GM21737 (cell line): ENCODE data around the gene MTMR11.
"Not testable (repeated sequence)": the region's sequence is repeated elsewhere in the genome, so short reads cannot be mapped to it uniquely, and the experiment has no call there.

ENCODE experiments used
- ATAC-seq: cut with Tn5 transposase; IDR thresholded peaks from one replicate; pipeline ENCODE4 v1.9.1; 2021; ENCODE audit warnings: mild to moderate bottlenecking, moderate library complexity; ENCODE audit not compliant: unreplicated experiment

The MTMR11 gene

GRCh38 chr1:149903836-149904491 lies 32.7 kb downstream of the MTMR11 start:
- no peak for ATAC-seq

- peak; percentile 88 for ATAC-seq
Observed at GRCh38 chr1:149899460-149900284, 37.0 kb downstream of the MTMR11 start, which contains the start of gene BOLA1. Gene BOLA1, plus strand, starts transcription at chr1:149899568. Its CDS starts 492 bp downstream, at chr1:149900060.

GRCh38 chr1:149896575-149896974 lies 40.1 kb downstream of the MTMR11 start:
- ATAC-seq, result no peak

- no peak for ATAC-seq
Observed at GRCh38 chr1:149888999-149889289, 47.7 kb downstream of the MTMR11 start.

GRCh38 chr1:149888247-149888998 lies 48.3 kb downstream of the MTMR11 start:
- peak; percentile 24 for ATAC-seq

GRCh38 chr1:149887456-149888246 lies 49.0 kb downstream of the MTMR11 start:
- peak; percentile 42 for ATAC-seq

GRCh38 chr1:149887196-149887455 lies 49.6 kb downstream of the MTMR11 start:
- not testable (repeated sequence) for ATAC-seq

GRCh38 chr1:149886396-149887195 lies 50.1 kb downstream of the MTMR11 start:
- ATAC-seq, result peak; percentile 46

- not testable (repeated sequence) for ATAC-seq
Observed at GRCh38 chr1:149886121-149886395, 50.6 kb downstream of the MTMR11 start.

GRCh38 chr1:149885339-149886120 lies 51.1 kb downstream of the MTMR11 start:
- no peak for ATAC-seq

GRCh38 chr1:149884433-149885338 lies 52.0 kb downstream of the MTMR11 start:
- ATAC-seq, result no peak

GRCh38 chr1:149883598-149884247 lies 53.0 kb downstream of the MTMR11 start:
- no peak for ATAC-seq

GRCh38 chr1:149881876-149882275 lies 54.8 kb downstream of the MTMR11 start:
- ATAC-seq, result no peak

- no peak for ATAC-seq
Observed at GRCh38 chr1:149879556-149879955, 57.1 kb downstream of the MTMR11 start.
